ENCODE results near the gene DCHS1. TPM values are rescaled to one million over a fixed set of nuclear protein-coding genes. Genes with fewer than 3 reads are reported as not detected.

The DCHS1 gene
- polyA plus RNA-seq, 12 donors, result 32.3 to 51.2 (median 39.6) TPM; not detected in 1

- no peak for DNase-seq
Observed at GRCh38 chr11:6647836-6648235, 7.8 kb downstream of the DCHS1 start.

GRCh38 chr11:6646918-6647679 is 8.5 kb downstream of the DCHS1 start:
- peak; percentile 72 for DNase-seq

- DNase-seq, result peak; percentile 94
Observed at GRCh38 chr11:6646576-6646917, 9.1 kb downstream of the DCHS1 start.

- peak; percentile 88 for DNase-seq
Observed at GRCh38 chr11:6646071-6646470, 9.5 kb downstream of the DCHS1 start.

- no peak for DNase-seq
Observed at GRCh38 chr11:6642957-6643356, 12.7 kb downstream of the DCHS1 start.

GRCh38 chr11:6640985-6641701 is 14.5 kb downstream of the DCHS1 start:
- DNase-seq, result no peak

GRCh38 chr11:6640036-6640984 is 15.3 kb downstream of the DCHS1 start:
- no peak for DNase-seq

GRCh38 chr11:6638429-6638828 is 17.2 kb downstream of the DCHS1 start:
- DNase-seq, result no peak

GRCh38 chr11:6637871-6638270 is 17.7 kb downstream of the DCHS1 start:
- DNase-seq, result no peak

- no peak for DNase-seq
Observed at GRCh38 chr11:6636480-6636879, 19.1 kb downstream of the DCHS1 start.

- no peak for DNase-seq
Observed at GRCh38 chr11:6635082-6635932, 20.3 kb downstream of the DCHS1 start.

- DNase-seq, result no peak
Observed at GRCh38 chr11:6634534-6634933, 21.1 kb downstream of the DCHS1 start.

GRCh38 chr11:6633422-6634408 is 21.9 kb downstream of the DCHS1 start:
- DNase-seq, result no peak

GRCh38 chr11:6632116-6633073 is 23.2 kb downstream of the DCHS1 start:
- DNase-seq, result no peak

- no peak for DNase-seq
Observed at GRCh38 chr11:6631361-6631890, 24.2 kb downstream of the DCHS1 start.

- DNase-seq, result no peak
Observed at GRCh38 chr11:6630632-6631291, 24.8 kb downstream of the DCHS1 start.

- DNase-seq, result no peak
Observed at GRCh38 chr11:6629892-6630631, 25.5 kb downstream of the DCHS1 start.

All from muscle of arm (tissue), 12 donors.